GM18951 (cell line): ENCODE measurements around the gene DNAH14.
"Not testable (repeated sequence)": the region's sequence is repeated elsewhere in the genome, so short reads cannot be mapped to it uniquely, and the experiment has no call there.

Experiments
- POLR2A ChIP-seq: IDR thresholded peaks from 4 replicates; pipeline ENCODE4 v1.6.1; 2011; ENCODE audit warnings: mild to moderate bottlenecking; ENCODE audit not compliant: insufficient read length, insufficient read depth; ENCODE audit errors: extremely low read depth
- in situ Hi-C: fragments of 300-500 bp; cut with MboI; formaldehyde crosslinking; loops from one replicate; pipeline ENCODE4 v1.12.0; 2022; ENCODE audit warnings: low sequenced_read_pairs, mixed read lengths, inconsistent platforms; ENCODE audit not compliant: unreplicated experiment

The DNAH14 gene

GRCh38 chr1:225159793-225160192, 230.3 kb downstream of the DNAH14 start:
- in situ Hi-C loops = no loop called here
- TF ChIP-seq POLR2A = no peak

DNA sequence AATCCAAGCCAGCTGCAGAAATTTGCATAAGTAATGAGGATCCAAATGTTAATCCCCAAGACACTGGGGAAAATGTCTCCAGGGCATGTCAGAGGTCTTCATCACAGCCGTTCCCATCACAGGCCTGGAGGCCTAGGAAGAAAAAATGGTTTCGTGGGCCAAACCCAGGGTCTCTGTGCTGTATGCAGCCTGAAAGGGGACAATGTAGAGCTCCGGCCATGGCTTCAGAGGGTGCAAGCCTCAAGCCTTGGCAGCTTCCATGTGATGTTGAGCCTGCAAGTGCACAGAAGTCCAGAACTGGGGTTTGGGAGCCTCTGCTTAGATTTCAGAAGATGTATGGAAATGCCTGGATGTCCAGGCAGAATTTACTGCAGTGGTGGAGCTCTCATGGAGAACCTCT, 247.9 kb downstream of the DNAH14 start:
- in situ Hi-C loops = not testable (repeated sequence)

GRCh38 chr1:225179686-225180085, 250.2 kb downstream of the DNAH14 start:
- TF ChIP-seq POLR2A = no peak
- in situ Hi-C loops = no loop called here

GRCh38 chr1:225182716-225183115, 253.2 kb downstream of the DNAH14 start:
- no peak for TF ChIP-seq POLR2A
- in situ Hi-C loops = no loop called here

DNA sequence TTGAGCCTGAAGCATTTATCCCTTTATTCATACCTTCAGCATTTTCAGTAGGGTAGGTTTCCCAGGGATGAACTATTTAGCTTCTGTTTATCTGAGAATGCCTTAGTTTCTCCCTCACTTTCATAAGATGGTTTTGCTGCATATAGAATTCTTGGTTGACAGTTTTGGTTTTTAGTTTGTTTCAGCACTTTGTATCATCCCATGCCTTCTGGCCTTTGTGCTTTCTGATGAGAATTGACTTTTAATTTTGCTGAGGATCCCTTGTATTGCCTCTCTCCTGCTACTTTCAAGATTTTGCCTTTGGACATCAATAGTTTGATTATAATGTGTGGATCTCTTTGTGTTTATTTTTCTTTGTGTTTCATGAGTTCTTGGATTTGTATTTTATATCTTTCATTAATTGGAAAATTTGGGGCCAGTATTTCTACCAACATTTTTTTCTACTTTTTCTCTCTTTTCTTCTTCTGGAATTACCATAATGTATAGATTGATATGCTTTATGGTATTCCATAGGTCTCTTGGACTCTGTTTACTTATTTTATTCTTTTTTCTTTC, 261.8 kb downstream of the DNAH14 start:
- TF ChIP-seq POLR2A = no peak
- in situ Hi-C loops = no loop called here

GRCh38 chr1:225201447-225201846, 272.0 kb downstream of the DNAH14 start:
- TF ChIP-seq POLR2A = no peak
- in situ Hi-C loops = no loop called here

DNA sequence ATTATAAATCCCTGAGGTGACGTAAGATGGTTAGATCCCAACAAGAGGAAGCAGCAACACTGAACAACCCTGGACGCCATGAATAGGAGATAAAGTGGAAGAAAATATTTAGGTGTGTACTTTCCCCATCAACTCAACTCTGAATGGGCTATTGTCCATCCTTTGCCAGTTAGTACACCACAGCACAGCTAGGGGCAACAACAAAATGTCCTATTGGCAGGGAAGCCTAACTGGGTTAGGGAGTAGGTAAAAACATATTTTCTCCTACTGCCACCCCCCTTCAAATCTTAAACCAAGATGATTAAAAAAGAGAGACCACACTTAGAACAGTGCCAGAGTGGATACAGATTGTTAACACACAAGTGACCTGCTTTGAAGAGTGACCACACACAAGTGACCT, 278.3 kb downstream of the DNAH14 start:
- in situ Hi-C loops = no loop called here

GRCh38 chr1:225209153-225209552, 279.7 kb downstream of the DNAH14 start:
- TF ChIP-seq POLR2A = no peak
- in situ Hi-C loops = no loop called here

More for the DNA sequence above, 278.3 kb downstream of the DNAH14 start:
- TF ChIP-seq POLR2A = no peak

DNA sequence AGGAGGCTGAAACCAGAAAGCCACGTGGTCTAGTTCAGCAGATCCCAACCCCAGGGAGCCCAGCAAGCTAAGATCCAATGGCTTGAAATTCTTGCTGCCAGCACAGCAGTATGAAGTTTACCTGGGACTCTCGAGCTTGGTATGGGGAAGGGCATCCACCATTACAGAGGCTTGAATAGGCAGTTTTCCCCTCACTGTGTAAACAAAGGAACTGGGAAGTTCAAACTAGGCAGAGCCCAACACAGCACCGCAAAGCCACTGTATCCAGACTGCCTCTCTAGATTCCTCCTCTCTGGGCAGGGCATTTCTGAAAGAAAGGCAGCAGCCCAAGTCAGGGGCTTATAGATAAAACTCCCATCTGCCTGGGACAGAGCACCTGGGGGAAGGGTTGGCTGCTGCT, 280.7 kb downstream of the DNAH14 start:
- in situ Hi-C loops = not testable (repeated sequence)

DNA sequence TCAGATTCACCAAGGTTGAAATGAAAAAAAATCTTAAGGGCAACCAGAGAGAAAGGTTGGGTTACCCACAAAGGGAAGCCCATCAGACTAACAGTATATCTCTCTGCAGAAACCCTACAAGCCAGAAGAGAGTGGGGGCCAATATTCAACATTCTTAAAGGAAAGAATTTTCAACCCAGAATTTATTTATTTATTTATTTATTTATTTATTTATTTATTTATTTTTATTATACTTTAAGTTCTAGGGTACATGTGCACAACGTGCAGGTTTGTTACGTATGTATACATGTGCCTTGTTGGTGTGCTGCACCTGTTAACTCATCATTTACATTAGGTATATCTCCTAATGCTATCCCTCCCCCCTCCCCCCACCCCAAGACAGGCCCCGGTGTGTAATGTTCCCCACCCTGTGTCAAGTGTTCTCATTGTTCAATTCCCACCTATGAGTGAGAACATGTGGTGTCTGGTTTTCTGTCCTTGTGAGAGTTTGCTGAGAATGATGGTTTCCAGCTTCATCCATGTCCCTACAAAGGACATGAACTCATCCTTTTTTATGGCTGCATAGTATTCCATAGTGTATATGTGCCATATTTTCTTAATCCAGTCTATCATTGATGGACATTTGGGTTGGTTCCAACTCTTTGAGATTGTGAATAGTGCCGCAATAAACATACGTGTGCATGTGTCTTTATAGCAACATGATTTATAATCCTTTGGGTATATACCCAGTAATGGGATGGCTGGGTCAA, 282.4 kb downstream of the DNAH14 start:
- in situ Hi-C loops = not testable (repeated sequence)

GRCh38 chr1:225224287-225224686, 294.8 kb downstream of the DNAH14 start:
- TF ChIP-seq POLR2A = no peak
- in situ Hi-C loops = no loop called here

DNA sequence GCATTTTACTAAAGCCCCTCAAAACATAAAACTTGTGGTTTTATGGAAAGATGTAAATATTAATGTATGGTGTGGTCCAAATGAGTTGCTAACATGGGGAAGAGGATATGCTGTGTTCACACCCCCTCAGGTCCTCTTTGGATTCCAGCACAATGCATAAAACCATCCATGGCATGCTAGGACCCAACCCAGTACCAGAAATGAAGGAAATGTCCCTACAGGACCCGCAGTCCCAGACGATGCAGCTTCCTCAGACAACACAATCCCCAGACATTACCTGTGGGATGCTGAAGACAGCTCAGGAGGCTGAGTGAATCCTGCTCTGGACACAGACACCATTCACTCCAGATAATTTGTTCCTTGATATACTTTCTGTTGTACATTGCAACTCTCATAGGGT, 296.2 kb downstream of the DNAH14 start:
- TF ChIP-seq POLR2A = no peak
- in situ Hi-C loops = no loop called here

DNA sequence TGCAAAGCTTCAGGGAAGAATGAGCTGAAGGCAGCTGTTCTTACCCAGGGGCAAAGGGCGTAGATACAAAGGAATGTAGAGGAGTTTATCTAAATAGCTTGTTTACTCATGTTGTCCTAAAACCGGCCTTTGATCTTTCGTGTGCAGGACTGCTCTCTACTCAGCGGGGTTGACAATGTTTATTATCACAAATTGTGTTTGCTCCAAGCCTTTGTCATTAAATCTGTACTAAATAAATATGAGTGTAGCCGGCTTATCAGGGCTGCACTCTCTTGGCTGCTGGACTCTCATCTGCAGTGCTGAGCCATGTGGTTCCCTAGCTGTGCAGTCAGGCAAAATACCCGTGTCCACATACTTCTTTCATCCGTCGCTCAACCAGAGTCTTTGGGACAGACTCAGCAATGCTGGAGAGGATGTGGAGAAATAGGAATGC, 299.4 kb downstream of the DNAH14 start:
- in situ Hi-C loops = no loop called here
- no peak for TF ChIP-seq POLR2A

- in situ Hi-C loops = not testable (repeated sequence)
These were observed 300.0 kb downstream of the DNAH14 start for GRCh38 chr1:225229429-225229828.

DNA sequence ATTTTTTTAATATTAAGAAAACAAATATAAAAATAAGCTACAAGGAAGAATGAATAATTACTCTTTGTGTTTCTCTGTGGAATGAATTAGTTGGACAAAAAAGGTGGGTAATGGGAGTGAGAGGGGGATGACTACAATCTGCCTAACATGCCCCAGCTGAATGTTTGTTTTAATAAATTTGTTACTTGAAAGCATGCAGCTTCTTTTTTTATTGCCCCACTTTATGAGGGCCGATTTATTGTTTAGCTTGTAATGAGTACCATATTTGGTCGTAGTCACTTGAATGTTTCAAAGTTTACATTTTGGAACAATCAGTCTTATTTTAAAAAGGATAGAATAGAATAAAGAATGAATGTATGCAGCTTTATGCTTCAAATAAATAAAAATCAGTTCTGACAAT, 301.0 kb downstream of the DNAH14 start:
- TF ChIP-seq POLR2A = no peak
- in situ Hi-C loops = no loop called here

GRCh38 chr1:225232930-225233329, 303.5 kb downstream of the DNAH14 start:
- in situ Hi-C loops = not testable (repeated sequence)
